Kidney (tissue), 14 donors: ENCODE results near the gene TEAD1. TPM values are rescaled to one million over a fixed set of nuclear protein-coding genes. Genes with fewer than 3 reads are reported as not detected.

Experiments
- DNase-seq, 5 donors: peaks; one replicate each; pipeline ENCODE4 v3.0.0-alpha.2; 2013 to 2020
- FAIRE-seq: peaks from 2 replicates; lab custom pipeline; 2012; peaks lifted over from hg19 to GRCh38; lab: Jason Lieb, UNC
- H3K27ac ChIP-seq, 2 donors: one replicate each; pipeline ENCODE4 v1.7.0; 2013; ENCODE audit warnings: low read depth in 2 of 2, low read length in 2 of 2, inconsistent platforms in 1 of 2
- H3K27me3 ChIP-seq: one replicate; pipeline ENCODE4 v1.7.1; 2013; ENCODE audit warnings: low read length, inconsistent platforms; ENCODE audit not compliant: control insufficient read depth, insufficient read depth
- H3K36me3 ChIP-seq, 3 donors: one replicate each; pipeline versions ENCODE4 v1.7.0 to v1.7.1; 2013; ENCODE audit warnings: low read length in 3 of 3, control low read depth in 1 of 3, inconsistent platforms in 1 of 3; ENCODE audit not compliant: insufficient read depth in 3 of 3, control insufficient read depth in 2 of 3
- H3K4me1 ChIP-seq, 3 donors: one replicate each; pipeline versions ENCODE4 v1.7.0 to v1.7.1; 2013; ENCODE audit warnings: low read length in 3 of 3, inconsistent platforms in 1 of 3, low read depth in 1 of 3; ENCODE audit not compliant: control insufficient read depth in 2 of 3, insufficient read depth in 2 of 3
- H3K4me3 ChIP-seq, 3 donors: one replicate each; pipeline versions ENCODE4 v1.7.0 to v1.8.1; 2013; ENCODE audit warnings: low read length in 3 of 3, control low read depth in 1 of 3, inconsistent platforms in 1 of 3
- H3K9ac ChIP-seq, 3 donors: one replicate each; pipeline versions ENCODE4 v1.7.0 to v1.7.1; 2013; ENCODE audit warnings: low read length in 3 of 3, control low read depth in 1 of 3, inconsistent platforms in 1 of 3
- H3K9me3 ChIP-seq, 3 donors: one replicate each; pipeline versions ENCODE4 v1.7.0 to v1.7.1; 2013; ENCODE audit warnings: low read length in 3 of 3, control low read depth in 1 of 3, inconsistent platforms in 1 of 3; ENCODE audit not compliant: control insufficient read depth in 2 of 3, insufficient read depth in 1 of 3
- intact Hi-C: fragments of 100-400 bp; cut with DNase I; formaldehyde crosslinking; loops from one replicate; pipeline ENCODE4 v1.11.1; 2022
- polyA plus RNA-seq: library from polyadenylated mRNA; stranded (reverse); fragments of 350-450 nt; fragmentation: Illumina TruSeq; extraction: RNeasy Lipid Tissue Mini Kit (QIAGEN cat#74804); gene quantifications from one replicate; pipeline ENCODE4 v1.2.3, GENCODE V29; 2014; ENCODE audit warnings: low read depth, low replicate concordance; ENCODE audit not compliant: insufficient read depth
- total RNA-seq: library from RNA; stranded (reverse); fragmentation: NEBNext Ultra II Directional; extraction: Animal tissue kit (Norgen Biotek cat#: 25700); gene quantifications from one replicate; pipeline ENCODE4 v1.2.1, GENCODE V29; 2021
- TF ChIP-seq, protein P1 (sequence below): IDR thresholded peaks from 3 replicates; pipeline ENCODE4 v1.5.1; 2012; ENCODE audit warnings: mild to moderate bottlenecking, moderate library complexity, borderline replicate concordance; ENCODE audit not compliant: insufficient read depth; ENCODE audit errors: extremely low read depth
- donor health status: control.
- donor health status: control.
- donor health status: control.
- donor health status: control.
- donor health status: control.
- donor health status: DM: yes; HTN: yes; CAD: no.
- donor health status: Normal renal cell carcinoma (clear cell type).

Gene TEAD1
- total and polyA plus RNA-seq, 2 donors from 2014 or later, result 7.6 to 77.2 TPM

DNA sequence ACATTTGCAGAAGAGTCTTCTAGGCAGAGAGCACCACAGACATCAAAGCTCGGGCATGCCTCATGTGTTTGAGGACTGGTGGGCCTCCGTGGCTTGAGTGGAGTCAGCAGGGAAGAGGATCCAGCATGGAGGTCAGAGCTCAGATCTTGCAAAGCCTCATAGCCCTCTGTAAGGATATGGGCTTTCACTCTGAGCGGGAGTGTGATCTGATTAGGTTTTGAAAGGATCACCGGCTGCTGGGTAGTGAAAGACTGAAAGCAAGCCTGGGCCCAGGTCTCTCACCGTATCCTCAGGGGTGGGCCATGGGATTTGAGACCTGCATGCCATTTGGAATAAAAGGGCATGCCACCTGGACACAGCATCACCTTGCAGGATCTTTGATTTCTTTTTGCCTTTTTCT is 112.7 kb downstream of the TEAD1 start:
- H3K9ac ChIP-seq, result no peak overlapping the region
- H3K27me3 ChIP-seq, result no peaks in the 10 kb centered on the region
- FAIRE-seq, result no peak
- H3K27ac ChIP-seq, result no peak overlapping the region
- H3K36me3 ChIP-seq, result no peaks in the 10 kb centered on the region
- intact Hi-C loops, result no loop called here
- H3K9me3 ChIP-seq, result no peaks in the 10 kb centered on the region
- TF ChIP-seq, protein P1, sequence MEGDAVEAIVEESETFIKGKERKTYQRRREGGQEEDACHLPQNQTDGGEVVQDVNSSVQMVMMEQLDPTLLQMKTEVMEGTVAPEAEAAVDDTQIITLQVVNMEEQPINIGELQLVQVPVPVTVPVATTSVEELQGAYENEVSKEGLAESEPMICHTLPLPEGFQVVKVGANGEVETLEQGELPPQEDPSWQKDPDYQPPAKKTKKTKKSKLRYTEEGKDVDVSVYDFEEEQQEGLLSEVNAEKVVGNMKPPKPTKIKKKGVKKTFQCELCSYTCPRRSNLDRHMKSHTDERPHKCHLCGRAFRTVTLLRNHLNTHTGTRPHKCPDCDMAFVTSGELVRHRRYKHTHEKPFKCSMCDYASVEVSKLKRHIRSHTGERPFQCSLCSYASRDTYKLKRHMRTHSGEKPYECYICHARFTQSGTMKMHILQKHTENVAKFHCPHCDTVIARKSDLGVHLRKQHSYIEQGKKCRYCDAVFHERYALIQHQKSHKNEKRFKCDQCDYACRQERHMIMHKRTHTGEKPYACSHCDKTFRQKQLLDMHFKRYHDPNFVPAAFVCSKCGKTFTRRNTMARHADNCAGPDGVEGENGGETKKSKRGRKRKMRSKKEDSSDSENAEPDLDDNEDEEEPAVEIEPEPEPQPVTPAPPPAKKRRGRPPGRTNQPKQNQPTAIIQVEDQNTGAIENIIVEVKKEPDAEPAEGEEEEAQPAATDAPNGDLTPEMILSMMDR, result no peak
- H3K4me3 ChIP-seq, result no peak overlapping the region
- no peak for DNase-seq
- peaks cover 0 to 5% (median 0%) of the 10 kb centered on the region in 3 donors for H3K4me1 ChIP-seq

DNA sequence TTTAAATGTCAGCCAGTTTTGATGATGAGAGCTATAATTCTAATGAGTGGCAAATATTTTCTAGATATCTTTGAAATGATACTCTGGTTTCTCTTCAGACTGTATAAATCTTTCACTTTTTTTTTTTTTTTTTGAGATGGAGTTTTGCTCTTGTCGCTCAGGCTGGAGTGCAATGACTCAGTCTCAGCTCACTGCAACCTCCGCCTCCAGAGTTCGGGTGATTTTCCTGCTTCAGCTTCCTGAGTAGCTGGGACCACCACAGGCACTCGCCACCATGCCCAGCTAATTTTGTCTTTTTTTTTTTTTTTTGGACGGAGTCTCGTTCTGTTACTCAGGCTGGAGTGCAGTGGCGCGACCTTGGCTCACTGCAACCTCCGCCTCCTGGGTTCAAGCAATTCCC is 113.6 kb downstream of the TEAD1 start:
- no peak for FAIRE-seq

DNA sequence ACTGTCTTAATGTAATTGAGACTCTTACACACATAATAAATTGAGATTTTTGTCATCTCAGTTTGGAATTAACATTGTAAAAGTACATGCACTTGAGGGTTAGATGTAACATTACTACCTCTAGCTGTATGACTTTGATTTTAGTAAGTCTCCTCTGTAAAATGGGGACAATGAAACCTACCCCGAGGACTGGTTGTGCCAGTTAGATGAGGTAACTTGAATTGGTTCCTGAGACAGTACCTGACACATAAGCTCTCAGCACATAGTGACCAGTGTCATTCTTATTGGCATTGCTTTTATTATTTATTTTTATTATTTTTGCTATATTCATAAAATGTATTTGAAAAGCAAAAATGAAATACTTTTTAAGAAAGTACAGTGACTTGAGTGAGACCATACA is 114.8 kb downstream of the TEAD1 start:
- DNase-seq, result no peak
- Histone ChIP-seq H3K9ac (no peak overlapping the region), H3K27me3 (no peaks in the 10 kb centered on the region), H3K4me3 (no peak overlapping the region), H3K36me3 (no peaks in the 10 kb centered on the region), H3K9me3 (no peaks in the 10 kb centered on the region), H3K4me1 (peaks cover 0 to 5% (median 0%) of the 10 kb centered on the region in 3 donors), H3K27ac (no peak overlapping the region)
- intact Hi-C loops, result no loop called here
- TF ChIP-seq, protein P1, result no peak
- FAIRE-seq, result no peak

More for the DNA sequence above, 113.6 kb downstream of the TEAD1 start:
- Histone ChIP-seq H3K4me1 (peaks cover 0 to 5% (median 0%) of the 10 kb centered on the region in 3 donors), H3K9ac (no peak overlapping the region), H3K4me3 (no peak overlapping the region), H3K36me3 (no peaks in the 10 kb centered on the region), H3K27ac (no peak overlapping the region), H3K9me3 (no peaks in the 10 kb centered on the region), H3K27me3 (no peaks in the 10 kb centered on the region)
- TF ChIP-seq, protein P1, result no peak
- intact Hi-C loops, result no loop called here
- DNase-seq, result no peak
